Caco-2 (cell line): ENCODE data around the gene SBSN. TPM values are rescaled to one million over a fixed set of nuclear protein-coding genes. Genes with fewer than 3 reads are reported as not detected.

Experiments
- BruUV-seq: library from RNA; stranded (reverse); fragments of 400-500 nt; replicated peaks from 2 replicates; lab custom pipeline; 2021; lab: Mats Ljungman, UMichigan
- CTCF ChIA-PET: fragments of 300-600 bp; sonication (Branson Sonifier 250); formaldehyde crosslinking; loops from one replicate; lab custom pipeline; 2022; ENCODE audit warnings: antibody characterized with exemption; lab: Charles Lee
- POLR2A ChIA-PET: fragments of 300-600 bp; sonication (Branson Sonifier 250); formaldehyde crosslinking; loops from one replicate; lab custom pipeline; 2022; ENCODE audit warnings: antibody characterized with exemption; lab: Charles Lee
- DNase-seq, 2 experiments: peaks; one replicate each; pipeline versions ENCODE4 v3.0.0 to v3.0.0-alpha.2; 2020 to 2022
- H3K27me3 ChIP-seq: replicated peaks from 2 replicates; pipeline ENCODE4 v1.6.0; 2011; ENCODE audit warnings: low read length; ENCODE audit not compliant: control insufficient read depth, insufficient read depth
- H3K36me3 ChIP-seq: 2 replicates; pipeline ENCODE4 v1.5.1; 2011; ENCODE audit warnings: low read length; ENCODE audit not compliant: control insufficient read depth, insufficient read depth
- H3K4me1 ChIP-seq: fragments of 250-450 bp; sonication (Bioruptor Pico); 2 replicates; pipeline ENCODE4 v1.5.1; 2020; ENCODE audit warnings: mild to moderate bottlenecking
- H3K4me3 ChIP-seq: 2 replicates; pipeline ENCODE4 v1.5.1; 2011; ENCODE audit warnings: low read depth, mild to moderate bottlenecking, control low read depth, low read length
- H3K9me3 ChIP-seq: fragments of 250-450 bp; sonication (Bioruptor Pico); 2 replicates; pipeline ENCODE4 v1.5.1; 2020; ENCODE audit warnings: mild to moderate bottlenecking, moderate library complexity
- H3K27ac Mint-ChIP-seq: one replicate; pipeline ENCODE4 v1.8.0; 2022; ENCODE audit warnings: mixed read lengths; ENCODE audit not compliant: unreplicated experiment
- H3K27me3 Mint-ChIP-seq: one replicate; pipeline ENCODE4 v1.8.0; 2022; ENCODE audit warnings: mixed read lengths; ENCODE audit not compliant: insufficient read depth, unreplicated experiment
- H3K36me3 Mint-ChIP-seq: one replicate; pipeline ENCODE4 v1.8.0; 2022; ENCODE audit warnings: mild to moderate bottlenecking, mixed read lengths; ENCODE audit not compliant: insufficient read depth, unreplicated experiment
- H3K4me1 Mint-ChIP-seq: one replicate; pipeline ENCODE4 v1.8.0; 2022; ENCODE audit warnings: low read depth, mixed read lengths; ENCODE audit not compliant: unreplicated experiment
- H3K4me3 Mint-ChIP-seq: one replicate; pipeline ENCODE4 v1.8.0; 2022; ENCODE audit warnings: mild to moderate bottlenecking, moderate library complexity, mixed read lengths; ENCODE audit not compliant: unreplicated experiment
- H3K9me3 Mint-ChIP-seq: one replicate; pipeline ENCODE4 v1.8.0; 2022; ENCODE audit warnings: mixed read lengths; ENCODE audit not compliant: unreplicated experiment
- CTCF ChIP-seq, 2 experiments: fragments of 200-600 bp in 1 of 2; IDR thresholded peaks; 1 replicate in 1 of 2; 2 replicates in 1 of 2; pipeline versions ENCODE4 v1.5.1 to v1.8.0; 2011 to 2022; ENCODE audit warnings: antibody characterized with exemption in 1 of 2, control low read depth in 1 of 2, inconsistent platforms in 1 of 2, low read depth in 1 of 2, low read length in 1 of 2, mild to moderate bottlenecking in 1 of 2, moderate library complexity in 1 of 2; ENCODE audit not compliant: insufficient read depth in 1 of 2, severe bottlenecking in 1 of 2, unreplicated experiment in 1 of 2
- intact Hi-C: fragments of 100-400 bp; cut with micrococcal nuclease; formaldehyde crosslinking; loops from one replicate; pipeline ENCODE4 v1.10.0; 2022; ENCODE audit not compliant: unreplicated experiment
- total RNA-seq: library from RNA; stranded (reverse); gene quantifications from 2 replicates; pipeline ENCODE4 v1.2.3, GENCODE V29; 2022

The SBSN gene
- total RNA-seq, 1 experiment from 2014 or later, result not detected

- intact Hi-C loops, result loop anchor here (1.0 to 5.0 kb wide), 3 partner anchors 78 to 168 kb away; partner anchors contain the start of genes ETV2 and RBM42
- POLR2A ChIA-PET, result interaction anchor here (0.5 kb wide), 1 partner anchor 59 kb away, joined by 3 read pairs; no protein-coding TSS in a partner anchor
- peak; percentile 49 to 66 for TF ChIP-seq CTCF (IDR thresholded peaks at IDR 0.05; ENCODE audit: insufficient read depth in 1 of 2, low read depth in 1 of 2, low read length in 1 of 2, severe bottlenecking in 1 of 2, unreplicated experiment in 1 of 2)
- no peaks in the 10 kb centered on the region for H3K9me3 ChIP-seq
- H3K4me3 ChIP-seq, result no peak overlapping the region
- H3K27ac Mint-ChIP-seq, result no peak overlapping the region
- H3K4me3 Mint-ChIP-seq, result no peak overlapping the region
- H3K9me3 Mint-ChIP-seq, result no peaks in the 10 kb centered on the region
- H3K36me3 Mint-ChIP-seq, result peaks cover 19% of the 10 kb centered on the region
- H3K27me3 ChIP-seq, result no peaks in the 10 kb centered on the region
- CTCF ChIA-PET, result interaction anchor here (0.9 to 1.5 kb wide), 2 partner anchors 39 to 199 kb away, joined by 3 to 4 read pairs; partner anchors contain the start of gene LIN37
- peaks cover 11% of the 10 kb centered on the region for H3K4me1 ChIP-seq
- peak; percentile 66 to 68 for DNase-seq
- BruUV-seq, result no TSS peak
- peaks cover 3% of the 10 kb centered on the region for H3K27me3 Mint-ChIP-seq
- peaks cover 3% of the 10 kb centered on the region; the same call in 1 of the 2 replicates for H3K36me3 ChIP-seq
- peaks cover 22% of the 10 kb centered on the region for H3K4me1 Mint-ChIP-seq
Observed at GRCh38 chr19:35549174-35549788, 21.2 kb upstream of the SBSN start.

GRCh38 chr19:35546532-35546931 is 18.4 kb upstream of the SBSN start:
- DNase-seq, result no peak
- peaks cover 19% of the 10 kb centered on the region for H3K36me3 Mint-ChIP-seq
- CTCF ChIA-PET, result interaction anchor here (0.5 to 1.6 kb wide), 2 partner anchors 36 to 97 kb away, joined by 3 read pairs; no protein-coding TSS in a partner anchor
- Histone ChIP-seq H3K36me3 (peaks cover 3% of the 10 kb centered on the region; the same call in 1 of the 2 replicates), H3K9me3 (no peaks in the 10 kb centered on the region), H3K4me3 (peak overlapping the region; percentile 90), H3K27me3 (no peaks in the 10 kb centered on the region), H3K4me1 (peaks cover 14% of the 10 kb centered on the region)
- intact Hi-C loops, result loop anchor here (5.0 kb wide), 2 partner anchors 81 to 96 kb away; partner anchors contain the start of genes ETV2 and RBM42
- H3K27me3 Mint-ChIP-seq, result no peaks in the 10 kb centered on the region
- POLR2A ChIA-PET, result no interaction called here
- no peaks in the 10 kb centered on the region for H3K9me3 Mint-ChIP-seq
- BruUV-seq, result TSS peak; percentile 64
- H3K4me3 Mint-ChIP-seq, result peak overlapping the region; percentile 95
- peaks cover 24% of the 10 kb centered on the region for H3K4me1 Mint-ChIP-seq
- TF ChIP-seq CTCF (IDR thresholded peaks at IDR 0.05; ENCODE audit: insufficient read depth in 1 of 2, low read depth in 1 of 2, low read length in 1 of 2, severe bottlenecking in 1 of 2, unreplicated experiment in 1 of 2), result no peak
- peak overlapping the region; percentile 91 for H3K27ac Mint-ChIP-seq

- peak overlapping the region; percentile 95 for H3K4me3 Mint-ChIP-seq
- Histone ChIP-seq H3K36me3 (peaks cover 3% of the 10 kb centered on the region; the same call in 1 of the 2 replicates), H3K27me3 (no peaks in the 10 kb centered on the region), H3K4me1 (peaks cover 14% of the 10 kb centered on the region), H3K4me3 (peak overlapping the region; percentile 90), H3K9me3 (no peaks in the 10 kb centered on the region)
- BruUV-seq, result no TSS peak
- ChIA-PET POLR2A (no interaction called here), CTCF (interaction anchor here (0.5 to 1.6 kb wide), 2 partner anchors 36 to 98 kb away, joined by 3 read pairs; no protein-coding TSS in a partner anchor)
- DNase-seq, result peak; percentile 65 to 68
- H3K36me3 Mint-ChIP-seq, result peaks cover 19% of the 10 kb centered on the region
- peaks cover 24% of the 10 kb centered on the region for H3K4me1 Mint-ChIP-seq
- H3K27me3 Mint-ChIP-seq, result no peaks in the 10 kb centered on the region
- no peaks in the 10 kb centered on the region for H3K9me3 Mint-ChIP-seq
- intact Hi-C loops, result loop anchor here (1.0 to 5.0 kb wide), 3 partner anchors 36 to 96 kb away; partner anchors contain the start of genes ETV2 and RBM42
- TF ChIP-seq CTCF (IDR thresholded peaks at IDR 0.05; ENCODE audit: insufficient read depth in 1 of 2, low read depth in 1 of 2, low read length in 1 of 2, severe bottlenecking in 1 of 2, unreplicated experiment in 1 of 2), result no peak
- peak overlapping the region; percentile 91 for H3K27ac Mint-ChIP-seq
Observed at GRCh38 chr19:35545855-35546381, 17.8 kb upstream of the SBSN start.
